HL-60 (cell line): ENCODE data around the gene GALM.

Source experiments
- DNase-seq, 2 experiments: peaks; one replicate each; pipeline ENCODE4 v3.0.0-alpha.2; 2010 to 2020; ENCODE audit warnings: low read depth in 1 of 2, low spot score in 1 of 2
- H3K27ac ChIP-seq: fragments of 250-450 bp; sonication (Bioruptor Pico); replicated peaks from 2 replicates; pipeline ENCODE4 v1.5.1; 2020; ENCODE audit warnings: mild to moderate bottlenecking, moderate library complexity
- H3K27me3 ChIP-seq: fragments of 250-450 bp; sonication (Bioruptor Pico); 2 replicates; pipeline ENCODE4 v1.5.1; 2021; ENCODE audit warnings: mild to moderate bottlenecking, moderate library complexity; ENCODE audit not compliant: insufficient read depth, poor library complexity, severe bottlenecking
- H3K4me3 ChIP-seq: replicated peaks from 2 replicates; pipeline ENCODE4 v1.5.1; 2011; ENCODE audit warnings: mild to moderate bottlenecking, control low read depth, low read length; ENCODE audit not compliant: insufficient read depth
- GABPA ChIP-seq: IDR thresholded peaks from 2 replicates; pipeline ENCODE4 v1.6.1; 2012; ENCODE audit warnings: low read depth
- POLR2AphosphoS5 ChIP-seq: IDR thresholded peaks from 2 replicates; pipeline ENCODE4 v1.6.1; 2012; ENCODE audit warnings: low read depth
- SPI1 ChIP-seq: IDR thresholded peaks from 2 replicates; pipeline ENCODE4 v1.6.1; 2012; ENCODE audit warnings: low read depth, mild to moderate bottlenecking, borderline replicate concordance
- long read RNA-seq: library from polyadenylated mRNA; unstranded; transcript quantifications from one replicate; pipeline ENCODE4 v2.0.0, GENCODE V29; 2020
- TF ChIP-seq, protein P1 (sequence below): IDR thresholded peaks from one replicate; pipeline ENCODE4 v1.5.1; 2011; ENCODE audit warnings: low read length, control low read depth, inconsistent platforms; ENCODE audit not compliant: insufficient read depth
- TF ChIP-seq, protein P2 (sequence below): IDR thresholded peaks from 2 replicates; pipeline ENCODE4 v1.6.1; 2012; ENCODE audit warnings: low read depth; ENCODE audit not compliant: insufficient replicate concordance

Gene GALM
- long read RNA-seq, partial matches to known transcripts, result 0 of 1 reads
- long read RNA-seq, other reads (novel, unspliced or antisense), result 1 of 1 reads

DNA sequence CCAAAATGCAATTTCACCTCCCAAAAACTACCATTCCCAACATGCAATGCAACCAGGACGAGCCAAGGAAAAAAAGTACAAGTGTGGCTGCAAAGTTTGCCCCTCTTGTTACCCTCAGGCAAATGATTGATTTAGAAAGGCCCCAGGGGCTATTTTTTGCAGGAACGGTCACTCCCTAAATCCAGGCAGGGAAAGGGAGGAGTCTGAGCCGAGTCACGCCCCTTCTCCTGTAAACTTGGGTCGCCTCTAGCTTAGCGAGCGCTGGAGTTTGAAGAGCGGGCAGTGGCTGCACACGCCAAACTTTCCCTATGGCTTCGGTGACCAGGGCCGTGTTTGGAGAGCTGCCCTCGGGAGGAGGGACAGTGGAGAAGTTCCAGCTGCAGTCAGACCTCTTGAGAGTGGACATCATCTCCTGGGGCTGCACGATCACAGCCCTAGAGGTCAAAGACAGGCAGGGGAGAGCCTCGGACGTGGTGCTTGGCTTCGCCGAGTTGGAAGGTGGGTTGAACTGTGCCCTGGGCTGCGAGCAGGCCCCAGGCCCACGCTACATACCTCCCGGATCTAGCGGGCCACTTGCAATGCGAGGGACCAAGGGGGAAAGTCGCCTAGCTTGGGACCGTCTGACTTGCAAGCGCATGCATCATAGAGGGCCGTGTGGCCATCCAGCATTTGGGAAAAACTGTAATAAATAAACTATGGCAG lies at the start of gene GALM:
Gene GALM (plus strand): TSS at position 261 of the 702 bp plus-strand sequence. CDS start 48 bp downstream, at position 309.
- Histone ChIP-seq H3K4me3 (no peak within 1 kb of the TSS), H3K27ac (peak within 1 kb of the TSS; percentile 83), H3K27me3 (no peaks in the 10 kb centered on the region)
- TF ChIP-seq GABPA (no peak), POLR2AphosphoS5 (no peak), SPI1 (no peak)
- TF ChIP-seq, protein P1, sequence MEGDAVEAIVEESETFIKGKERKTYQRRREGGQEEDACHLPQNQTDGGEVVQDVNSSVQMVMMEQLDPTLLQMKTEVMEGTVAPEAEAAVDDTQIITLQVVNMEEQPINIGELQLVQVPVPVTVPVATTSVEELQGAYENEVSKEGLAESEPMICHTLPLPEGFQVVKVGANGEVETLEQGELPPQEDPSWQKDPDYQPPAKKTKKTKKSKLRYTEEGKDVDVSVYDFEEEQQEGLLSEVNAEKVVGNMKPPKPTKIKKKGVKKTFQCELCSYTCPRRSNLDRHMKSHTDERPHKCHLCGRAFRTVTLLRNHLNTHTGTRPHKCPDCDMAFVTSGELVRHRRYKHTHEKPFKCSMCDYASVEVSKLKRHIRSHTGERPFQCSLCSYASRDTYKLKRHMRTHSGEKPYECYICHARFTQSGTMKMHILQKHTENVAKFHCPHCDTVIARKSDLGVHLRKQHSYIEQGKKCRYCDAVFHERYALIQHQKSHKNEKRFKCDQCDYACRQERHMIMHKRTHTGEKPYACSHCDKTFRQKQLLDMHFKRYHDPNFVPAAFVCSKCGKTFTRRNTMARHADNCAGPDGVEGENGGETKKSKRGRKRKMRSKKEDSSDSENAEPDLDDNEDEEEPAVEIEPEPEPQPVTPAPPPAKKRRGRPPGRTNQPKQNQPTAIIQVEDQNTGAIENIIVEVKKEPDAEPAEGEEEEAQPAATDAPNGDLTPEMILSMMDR, result no peak
- TF ChIP-seq, protein P2, sequence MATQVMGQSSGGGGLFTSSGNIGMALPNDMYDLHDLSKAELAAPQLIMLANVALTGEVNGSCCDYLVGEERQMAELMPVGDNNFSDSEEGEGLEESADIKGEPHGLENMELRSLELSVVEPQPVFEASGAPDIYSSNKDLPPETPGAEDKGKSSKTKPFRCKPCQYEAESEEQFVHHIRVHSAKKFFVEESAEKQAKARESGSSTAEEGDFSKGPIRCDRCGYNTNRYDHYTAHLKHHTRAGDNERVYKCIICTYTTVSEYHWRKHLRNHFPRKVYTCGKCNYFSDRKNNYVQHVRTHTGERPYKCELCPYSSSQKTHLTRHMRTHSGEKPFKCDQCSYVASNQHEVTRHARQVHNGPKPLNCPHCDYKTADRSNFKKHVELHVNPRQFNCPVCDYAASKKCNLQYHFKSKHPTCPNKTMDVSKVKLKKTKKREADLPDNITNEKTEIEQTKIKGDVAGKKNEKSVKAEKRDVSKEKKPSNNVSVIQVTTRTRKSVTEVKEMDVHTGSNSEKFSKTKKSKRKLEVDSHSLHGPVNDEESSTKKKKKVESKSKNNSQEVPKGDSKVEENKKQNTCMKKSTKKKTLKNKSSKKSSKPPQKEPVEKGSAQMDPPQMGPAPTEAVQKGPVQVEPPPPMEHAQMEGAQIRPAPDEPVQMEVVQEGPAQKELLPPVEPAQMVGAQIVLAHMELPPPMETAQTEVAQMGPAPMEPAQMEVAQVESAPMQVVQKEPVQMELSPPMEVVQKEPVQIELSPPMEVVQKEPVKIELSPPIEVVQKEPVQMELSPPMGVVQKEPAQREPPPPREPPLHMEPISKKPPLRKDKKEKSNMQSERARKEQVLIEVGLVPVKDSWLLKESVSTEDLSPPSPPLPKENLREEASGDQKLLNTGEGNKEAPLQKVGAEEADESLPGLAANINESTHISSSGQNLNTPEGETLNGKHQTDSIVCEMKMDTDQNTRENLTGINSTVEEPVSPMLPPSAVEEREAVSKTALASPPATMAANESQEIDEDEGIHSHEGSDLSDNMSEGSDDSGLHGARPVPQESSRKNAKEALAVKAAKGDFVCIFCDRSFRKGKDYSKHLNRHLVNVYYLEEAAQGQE, result no peak
- peak in 1 of 2 experiments; percentile 52 for DNase-seq

DNA sequence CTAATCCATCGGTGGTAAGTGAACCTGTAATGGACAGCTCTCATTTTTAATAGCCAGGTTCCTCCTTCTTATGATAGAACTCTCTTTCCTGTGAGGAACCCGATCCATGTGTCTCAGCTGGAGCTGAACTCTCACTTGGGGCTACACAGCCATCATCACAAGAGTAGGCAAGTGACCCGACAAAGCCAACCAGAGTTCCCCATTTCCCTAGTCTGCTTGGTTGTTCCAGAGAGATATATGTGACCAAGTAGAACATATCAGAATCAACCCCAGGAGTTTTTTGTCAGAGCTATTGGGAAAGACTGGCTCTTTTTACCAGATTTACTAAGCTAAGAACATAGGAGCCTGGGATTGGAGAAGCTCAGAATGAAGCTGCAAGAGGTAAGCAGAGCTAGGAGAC lies 48.6 kb upstream of the GALM start:
- TF ChIP-seq, protein P2, result no peak
- TF ChIP-seq GABPA (no peak), POLR2AphosphoS5 (no peak), SPI1 (no peak)
- TF ChIP-seq, protein P1, result no peak
- H3K27ac ChIP-seq, result no peak overlapping the region
- no peak for DNase-seq
- H3K4me3 ChIP-seq, result no peak overlapping the region
- H3K27me3 ChIP-seq, result no peaks in the 10 kb centered on the region

DNA sequence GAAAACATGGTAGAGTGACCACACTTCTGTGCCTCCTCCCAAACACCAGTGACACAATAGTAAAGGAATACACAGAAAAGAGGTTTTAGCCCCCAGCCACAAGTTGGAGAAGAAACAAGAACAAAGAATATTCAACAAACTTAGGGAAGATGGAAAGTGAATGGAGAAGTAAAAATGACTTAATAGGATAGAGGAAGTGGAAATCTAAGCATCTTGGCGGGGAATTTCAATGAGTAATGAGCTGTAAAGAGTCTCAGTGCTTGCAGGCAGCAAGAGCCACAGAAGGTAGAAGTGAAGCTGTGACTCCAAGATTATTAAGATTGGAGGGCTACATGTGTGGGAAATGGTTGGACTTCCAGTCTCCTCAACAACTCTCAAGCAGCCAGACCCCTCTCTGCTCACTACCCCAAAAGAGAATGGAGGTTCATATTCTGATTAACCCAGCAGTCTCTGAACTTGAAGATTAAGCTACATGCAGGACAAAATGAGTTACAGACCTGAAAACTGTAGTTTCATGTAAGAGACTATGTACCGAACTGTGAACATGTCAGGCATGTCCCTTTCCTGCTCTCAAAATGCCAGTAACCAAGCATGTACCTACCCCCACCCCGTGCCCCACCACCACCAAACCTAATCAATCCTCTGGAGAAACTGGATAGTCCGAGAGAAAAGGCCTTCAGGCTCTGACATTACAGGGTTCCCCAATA lies 46.3 kb upstream of the GALM start:
- no peak overlapping the region for H3K4me3 ChIP-seq
- no peaks in the 10 kb centered on the region for H3K27me3 ChIP-seq
- peak in 1 of 2 experiments; percentile 59 for DNase-seq
- TF ChIP-seq GABPA, result no peak
- peak; percentile 97 for TF ChIP-seq SPI1
- H3K27ac ChIP-seq, result peak overlapping the region; percentile 39

DNA sequence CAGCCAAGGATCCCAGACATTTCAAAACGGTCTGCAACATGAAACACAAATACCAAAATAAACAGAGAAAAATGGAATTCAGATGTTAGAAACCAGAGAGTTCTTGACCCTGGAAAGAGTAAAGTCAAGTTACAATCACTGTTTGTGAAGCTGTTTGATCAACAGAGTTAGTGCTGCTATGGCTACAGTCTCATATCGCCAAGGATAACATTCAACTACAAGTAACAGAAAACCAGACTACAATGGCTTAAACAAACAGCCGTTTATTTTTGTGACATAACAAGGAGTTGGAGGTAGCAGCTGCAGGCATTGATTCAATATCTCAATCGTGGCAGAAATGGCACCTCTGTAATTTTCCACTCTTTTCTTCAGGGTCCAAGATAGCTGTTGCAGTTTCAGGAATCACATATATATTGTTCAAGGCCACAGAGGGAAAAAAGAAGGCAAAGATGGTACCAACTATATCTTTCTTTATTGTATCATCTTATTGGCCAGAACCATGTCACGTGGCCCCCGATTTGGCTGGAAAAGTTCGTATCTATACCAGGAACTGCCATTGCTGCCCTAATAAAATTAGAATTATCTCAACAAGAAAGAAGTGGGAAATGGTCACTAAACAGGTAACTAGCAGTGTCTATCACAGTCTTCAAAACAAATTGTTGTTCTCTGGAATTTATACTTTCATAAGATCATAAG lies 45.5 kb upstream of the GALM start:
- Histone ChIP-seq H3K27me3 (no peaks in the 10 kb centered on the region), H3K4me3 (no peak overlapping the region), H3K27ac (peak overlapping the region; percentile 39)
- DNase-seq, result no peak
- TF ChIP-seq SPI1 (no peak), POLR2AphosphoS5 (no peak), GABPA (no peak)
- TF ChIP-seq, protein P2, result no peak
- TF ChIP-seq, protein P1, result no peak
